Chondrocyte (in vitro differentiated cells): ENCODE measurements around the gene KIF5C. TPM values are rescaled to one million over a fixed set of nuclear protein-coding genes. Genes with fewer than 3 reads are reported as not detected.

ENCODE experiments used
- DNase-seq: peaks from one replicate; pipeline ENCODE4 v3.0.0; 2021; ENCODE audit warnings: mixed read lengths, low spot score
- H3K27ac Mint-ChIP-seq: one replicate; pipeline ENCODE4 v1.8.0; 2021; ENCODE audit warnings: mild to moderate bottlenecking, moderate library complexity, mixed read lengths; ENCODE audit not compliant: unreplicated experiment
- H3K27me3 Mint-ChIP-seq: 2 replicates; pipeline ENCODE4 v1.8.0; 2021; ENCODE audit warnings: low read depth, mixed read lengths
- H3K36me3 Mint-ChIP-seq: 2 replicates; pipeline ENCODE4 v1.8.0; 2021; ENCODE audit warnings: low read depth, mixed read lengths
- H3K4me1 Mint-ChIP-seq: 2 replicates; pipeline ENCODE4 v1.8.0; 2021; ENCODE audit warnings: low read depth, mild to moderate bottlenecking, mixed read lengths
- H3K4me3 Mint-ChIP-seq: one replicate; pipeline ENCODE4 v1.8.0; 2021; ENCODE audit warnings: mild to moderate bottlenecking, moderate library complexity, mixed read lengths; ENCODE audit not compliant: unreplicated experiment
- H3K9me3 Mint-ChIP-seq: 2 replicates; pipeline ENCODE4 v1.8.0; 2021; ENCODE audit warnings: low read depth, mixed read lengths
- CTCF ChIP-seq: fragments of 200-600 bp; sonication (generic); IDR thresholded peaks from 2 replicates; pipeline ENCODE4 v1.5.0; 2021; ENCODE audit warnings: antibody characterized with exemption, mild to moderate bottlenecking, moderate library complexity
- total RNA-seq: library from RNA; stranded (reverse); gene quantifications from 3 replicates; pipeline ENCODE4 v1.2.1, GENCODE V29; 2021

The KIF5C gene
- total RNA-seq, 1 donor from 2014 or later: 3.1 TPM

DNA sequence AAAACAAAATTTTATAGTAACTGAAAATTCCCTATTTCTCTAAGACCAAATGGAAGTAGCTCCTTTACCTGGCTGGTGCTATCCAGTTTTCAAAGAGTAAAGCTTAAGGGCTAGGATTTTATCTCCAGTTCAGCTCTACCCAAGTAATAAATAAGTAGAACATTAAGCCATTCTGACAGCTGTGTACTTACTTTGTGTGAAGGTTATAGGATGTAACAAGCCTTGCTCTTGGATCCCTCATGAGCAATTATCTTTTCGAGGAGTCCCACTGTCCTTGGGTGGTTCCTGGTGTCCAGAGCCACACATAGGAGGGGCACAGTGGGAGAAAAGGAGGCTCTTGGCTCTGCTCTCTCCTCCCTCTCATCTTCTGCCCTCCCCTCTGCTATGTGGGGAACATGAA is 45.5 kb downstream of the KIF5C start:
- Mint-ChIP-seq H3K27me3 (no peaks in the 10 kb centered on the region), H3K4me1 (peaks cover 3% of the 10 kb centered on the region), H3K27ac (no peak overlapping the region), H3K36me3 (peaks cover 11% of the 10 kb centered on the region), H3K9me3 (peaks cover 15% of the 10 kb centered on the region), H3K4me3 (no peak overlapping the region)
- DNase-seq: no peak
- no peak for TF ChIP-seq CTCF

DNA sequence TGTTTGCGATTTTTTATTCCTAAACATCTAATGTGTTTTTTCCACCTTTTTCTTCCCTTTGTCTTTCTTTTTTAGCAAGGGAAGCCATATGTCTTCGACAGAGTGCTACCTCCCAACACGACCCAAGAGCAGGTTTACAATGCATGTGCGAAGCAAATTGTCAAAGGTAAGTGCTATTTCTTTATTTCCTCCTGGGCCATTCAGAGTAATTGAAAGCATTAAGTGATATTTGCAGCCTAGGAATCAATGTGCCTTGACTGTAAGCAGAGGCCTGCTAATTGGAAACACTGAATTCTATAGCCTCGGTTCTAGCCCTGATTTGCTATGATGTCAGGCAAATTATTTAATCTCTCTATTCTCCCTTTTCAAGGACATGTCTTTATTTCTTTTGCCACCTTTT is 47.0 kb downstream of the KIF5C start:
- peaks cover 6% of the 10 kb centered on the region for H3K4me1 Mint-ChIP-seq
- no peaks in the 10 kb centered on the region for H3K27me3 Mint-ChIP-seq
- H3K36me3 Mint-ChIP-seq: peaks cover 11% of the 10 kb centered on the region
- H3K27ac Mint-ChIP-seq: no peak overlapping the region
- no peak overlapping the region for H3K4me3 Mint-ChIP-seq
- DNase-seq: no peak
- TF ChIP-seq CTCF: no peak
- peaks cover 15% of the 10 kb centered on the region for H3K9me3 Mint-ChIP-seq

- DNase-seq: no peak
- Mint-ChIP-seq H3K27me3 (no peaks in the 10 kb centered on the region), H3K4me1 (peaks cover 8% of the 10 kb centered on the region), H3K36me3 (peaks cover 11% of the 10 kb centered on the region), H3K9me3 (peaks cover 11% of the 10 kb centered on the region), H3K4me3 (no peak overlapping the region), H3K27ac (no peak overlapping the region)
- no peak for TF ChIP-seq CTCF
These were observed 47.9 kb downstream of the KIF5C start for GRCh38 chr2:148922776-148923475.

- Mint-ChIP-seq H3K36me3 (peaks cover 3% of the 10 kb centered on the region), H3K4me1 (peaks cover 8% of the 10 kb centered on the region), H3K4me3 (no peak overlapping the region), H3K27me3 (no peaks in the 10 kb centered on the region), H3K27ac (no peak overlapping the region), H3K9me3 (no peaks in the 10 kb centered on the region)
- no peak for DNase-seq
- TF ChIP-seq CTCF: no peak
These were observed 49.6 kb downstream of the KIF5C start for GRCh38 chr2:148924514-148925178.

DNA sequence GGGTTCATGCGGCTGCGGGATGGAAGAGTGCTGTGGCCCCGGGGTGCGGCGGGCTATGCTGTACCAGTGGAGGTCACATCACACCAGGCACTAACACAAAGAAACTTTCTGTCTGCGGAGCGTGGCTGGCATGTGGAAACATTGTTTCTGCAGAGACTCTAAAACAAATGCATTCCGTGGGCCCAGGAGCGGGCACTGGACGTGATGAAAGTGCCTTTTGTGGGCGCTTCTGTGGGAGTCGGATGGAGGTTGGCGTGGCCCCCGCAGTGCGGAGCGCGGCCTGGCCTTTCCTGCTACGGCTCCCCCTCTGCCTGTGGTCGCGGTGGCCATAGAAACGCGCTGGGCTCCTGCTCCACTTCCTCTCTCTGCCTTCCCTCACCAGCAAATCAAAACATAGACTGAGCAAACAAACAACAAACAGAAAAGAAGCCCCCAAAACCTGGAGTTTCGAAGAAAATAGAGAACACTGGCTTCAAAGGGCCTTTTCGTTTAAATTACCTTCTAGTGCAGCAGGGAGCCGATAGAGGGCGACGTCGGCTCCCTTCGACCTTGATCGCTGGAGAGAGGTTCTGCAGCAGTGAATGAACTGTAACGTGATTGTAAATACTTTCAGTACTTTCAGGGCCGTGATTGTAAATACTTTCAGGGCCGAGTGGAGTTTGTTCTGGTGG is 51.4 kb downstream of the KIF5C start:
- Mint-ChIP-seq H3K36me3 (peaks cover 3% of the 10 kb centered on the region), H3K4me3 (no peak overlapping the region), H3K4me1 (peaks cover 16% of the 10 kb centered on the region), H3K27ac (no peak overlapping the region), H3K27me3 (no peaks in the 10 kb centered on the region), H3K9me3 (no peaks in the 10 kb centered on the region)
- no peak for DNase-seq
- peak; percentile 81 for TF ChIP-seq CTCF
